ENCODE measurements around the gene TMEM255B.
"Not testable (repeated sequence)": the region's sequence is repeated elsewhere in the genome, so short reads cannot be mapped to it uniquely, and the experiment has no call there.

The TMEM255B gene

DNA sequence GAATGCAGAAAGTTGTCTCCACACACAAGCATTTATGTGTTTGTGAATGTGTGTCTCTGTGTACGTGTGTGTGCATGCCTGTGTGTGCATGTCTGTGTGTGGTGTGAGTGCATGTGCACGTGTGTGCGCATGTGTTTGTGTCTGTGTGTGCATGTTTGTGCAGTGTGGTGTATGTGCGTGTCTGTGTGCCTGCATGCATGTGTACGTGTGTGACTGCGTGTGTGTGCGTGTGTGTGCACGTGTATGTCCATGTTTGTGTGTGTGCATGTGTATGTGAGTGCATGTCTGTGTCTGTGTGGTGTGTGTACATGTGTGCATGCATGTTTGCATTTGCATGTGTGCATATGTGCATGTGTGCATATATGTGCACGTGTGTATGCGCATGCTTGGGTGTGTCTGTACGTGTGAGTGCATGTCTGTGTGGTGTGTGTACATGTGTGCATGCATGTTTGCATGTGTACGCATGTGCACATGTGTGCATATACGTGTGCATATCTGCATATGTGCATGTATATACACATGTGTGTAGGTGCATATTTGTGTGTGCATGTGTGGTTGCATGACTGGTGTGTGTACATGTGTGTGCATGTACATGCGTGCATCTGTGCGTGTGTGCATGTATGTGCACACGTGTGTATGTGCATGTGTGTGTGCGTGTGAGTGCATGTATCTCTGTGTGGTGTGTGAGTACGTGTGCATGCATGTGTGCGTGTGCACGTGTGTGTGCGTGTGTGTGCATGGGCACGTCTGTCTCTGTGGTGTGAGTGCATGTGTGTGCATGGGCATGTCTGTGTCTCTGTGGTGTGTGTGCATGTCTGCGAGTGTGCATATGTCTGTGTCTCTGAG lies 8.2 kb upstream of the TMEM255B start:
- DNase-seq: no peak

DNA sequence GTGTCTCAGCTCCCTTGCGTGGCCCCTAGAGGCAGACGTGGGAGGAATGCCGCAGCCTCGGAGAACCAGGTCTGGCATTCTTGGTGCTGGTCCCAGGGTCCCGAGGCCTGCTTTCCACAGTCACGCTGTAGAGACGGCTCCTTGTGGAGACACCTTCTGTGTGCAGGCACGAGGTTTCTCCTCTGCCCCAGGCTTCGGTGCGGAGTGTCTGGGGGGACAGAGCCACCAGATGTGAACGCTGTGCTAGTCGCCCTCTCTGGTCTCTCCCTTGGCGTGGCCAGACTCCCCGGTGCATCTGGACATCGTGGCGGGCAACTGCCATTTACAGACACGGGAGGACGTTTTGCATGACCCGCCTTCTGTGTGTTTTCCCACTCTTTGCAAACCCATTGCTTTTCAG lies 7.5 kb upstream of the TMEM255B start:
- DNase-seq: no peak

DNA sequence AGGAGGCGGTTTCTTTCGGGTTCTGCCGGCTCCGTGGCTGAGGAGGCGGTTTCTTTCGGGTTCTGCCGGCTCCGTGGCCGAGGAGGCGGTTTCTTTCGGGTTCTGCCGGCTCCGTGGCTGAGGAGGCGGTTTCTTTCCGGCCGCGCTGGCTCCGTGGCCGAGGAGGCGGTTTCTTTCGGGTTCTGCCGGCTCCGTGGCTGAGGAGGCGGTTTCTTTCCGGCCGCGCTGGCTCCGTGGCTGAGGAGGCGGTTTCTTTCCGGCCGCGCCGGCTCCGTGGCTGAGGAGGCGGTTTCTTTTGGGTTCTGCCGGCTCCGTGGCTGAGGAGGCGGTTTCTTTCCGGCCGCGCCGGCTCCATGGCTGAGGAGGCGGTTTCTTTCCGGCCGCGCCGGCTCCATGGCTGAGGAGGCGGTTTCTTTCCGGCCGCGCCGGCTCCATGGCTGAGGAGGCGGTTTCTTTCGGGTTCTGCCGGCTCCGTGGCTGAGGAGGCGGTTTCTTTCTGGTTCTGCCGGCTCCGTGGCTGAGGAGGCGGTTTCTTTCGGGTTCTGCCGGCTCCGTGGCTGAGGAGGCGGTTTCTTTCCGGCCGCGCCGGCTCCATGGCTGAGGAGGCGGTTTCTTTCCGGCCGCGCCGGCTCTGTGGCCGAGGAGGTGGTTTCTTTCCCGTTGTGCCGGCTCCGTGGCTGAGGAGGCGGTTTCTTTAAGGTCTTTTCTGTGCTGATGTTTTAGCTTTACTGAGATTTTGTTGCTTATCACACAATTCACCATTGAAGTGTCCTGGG lies 6.6 kb upstream of the TMEM255B start:
- DNase-seq: not testable (repeated sequence)

DNA sequence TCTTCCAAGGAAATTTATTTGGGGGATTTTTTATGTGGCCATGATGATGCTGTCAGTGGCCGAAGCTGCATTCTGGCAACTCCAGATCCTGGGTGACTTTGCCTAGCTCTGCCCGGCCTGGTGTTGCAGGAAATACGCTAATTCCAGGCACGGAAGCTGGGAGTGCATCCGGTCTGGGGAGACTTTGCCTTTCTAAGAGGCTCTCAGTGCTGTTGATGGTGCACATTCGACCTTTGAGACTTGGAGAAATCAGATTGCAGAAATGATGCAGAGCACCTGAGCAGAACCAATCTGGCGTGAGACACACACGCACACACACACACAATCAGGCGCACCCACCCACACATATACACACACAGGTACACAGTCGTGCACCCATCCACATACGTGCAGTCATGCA lies 5.9 kb upstream of the TMEM255B start:
- DNase-seq: no peak

DNA sequence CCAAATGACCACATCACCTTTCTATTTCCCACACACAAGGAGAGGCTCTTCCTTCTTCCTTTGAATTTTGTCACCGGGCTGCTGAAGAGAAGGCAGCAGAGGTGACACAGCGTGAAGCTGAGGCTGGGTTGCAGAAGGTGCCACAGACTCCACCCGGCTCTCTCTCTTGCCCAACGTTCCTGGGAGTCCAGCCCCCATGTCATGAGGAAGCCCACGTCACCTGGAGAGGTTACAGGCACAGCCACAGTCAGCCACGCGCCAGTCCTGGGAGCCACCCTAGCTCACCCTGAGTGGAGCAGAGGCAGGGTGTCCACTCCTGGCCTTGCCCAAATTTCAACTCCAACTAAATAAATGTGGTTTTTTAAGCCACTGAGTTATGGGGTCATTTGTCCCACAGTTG lies 4.8 kb upstream of the TMEM255B start:
- DNase-seq: no peak

DNA sequence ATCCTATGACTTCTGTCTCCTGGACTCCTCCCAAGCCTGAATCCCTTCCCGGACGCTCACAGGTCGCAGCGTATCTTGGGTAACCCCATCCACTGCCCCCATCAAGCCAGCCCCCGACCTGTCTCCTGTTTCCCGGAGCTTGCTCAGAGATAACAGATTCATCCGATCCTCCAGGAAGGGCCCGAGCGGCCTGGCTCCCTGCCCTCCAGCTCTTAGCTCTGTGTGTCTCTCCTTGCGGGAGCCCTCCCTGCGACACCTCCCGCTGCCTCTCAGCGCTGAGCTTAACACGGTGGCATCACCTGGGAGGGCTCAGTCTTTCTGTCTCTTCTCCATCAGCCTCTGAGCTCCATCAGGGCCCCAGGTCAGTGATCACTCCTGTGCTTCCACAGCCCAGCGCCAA lies 4.3 kb upstream of the TMEM255B start:
- DNase-seq: no peak

DNA sequence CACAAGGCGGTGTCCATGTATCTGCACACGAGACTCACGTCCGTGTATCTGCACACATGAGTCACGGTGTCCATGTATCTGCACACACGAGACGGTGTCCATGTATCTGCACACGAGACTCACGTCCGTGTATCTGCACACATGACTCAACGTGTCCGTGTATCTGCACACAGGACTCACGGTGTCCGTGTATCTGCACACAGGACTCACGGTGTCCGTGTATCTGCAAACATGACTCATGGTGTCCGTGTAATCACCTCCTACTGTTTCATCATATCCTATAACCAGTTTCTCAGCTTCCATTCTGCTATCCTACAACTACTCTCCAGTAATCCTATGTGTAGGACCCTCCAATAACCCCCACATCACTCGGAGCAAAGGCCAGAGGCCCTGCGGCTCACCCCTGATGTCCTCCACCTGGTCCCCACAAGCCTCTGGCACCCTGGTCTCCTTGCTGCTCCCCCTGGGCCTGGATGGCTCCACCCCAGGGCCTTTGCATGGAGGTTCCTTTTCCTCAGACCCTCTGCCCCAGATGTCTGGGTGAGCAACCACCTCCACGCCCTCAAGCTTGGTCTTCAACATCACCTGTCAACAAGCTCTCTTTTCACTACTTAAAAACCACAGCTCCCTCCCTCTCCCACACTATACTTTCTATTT lies 2.5 kb upstream of the TMEM255B start:
- DNase-seq: no peak

DNA sequence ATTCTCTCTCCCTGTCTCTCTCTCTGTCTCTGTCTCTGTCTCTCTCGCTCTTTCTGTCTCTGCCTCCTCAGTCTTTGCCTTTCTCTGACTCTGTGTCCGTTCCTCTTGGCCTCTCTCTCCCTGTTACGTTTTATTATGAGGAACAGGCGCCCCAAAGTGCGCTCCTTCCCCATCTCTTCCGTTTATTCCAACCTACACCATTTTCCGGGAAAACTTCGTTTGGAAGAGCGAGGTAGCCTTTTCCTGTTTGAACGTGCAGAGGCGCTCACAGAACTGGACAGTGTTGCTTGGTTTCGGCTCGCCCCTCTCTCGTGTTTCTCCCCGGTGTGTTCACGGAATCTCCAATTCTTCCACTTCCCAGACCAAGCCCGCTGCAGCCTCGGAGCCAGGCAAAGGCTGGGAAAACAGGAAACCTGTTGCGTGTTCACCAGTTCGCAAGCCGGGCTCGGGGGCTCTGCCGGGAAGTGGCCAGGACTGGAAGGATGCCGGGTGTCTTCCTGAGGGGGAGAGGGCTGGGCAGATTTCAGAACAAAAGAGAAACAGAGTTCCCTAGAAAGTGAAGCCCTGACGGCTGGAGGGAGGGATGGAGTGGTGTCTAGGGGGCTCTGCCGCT lies 605 bp downstream of the TMEM255B start:
- no peak for DNase-seq

DNA sequence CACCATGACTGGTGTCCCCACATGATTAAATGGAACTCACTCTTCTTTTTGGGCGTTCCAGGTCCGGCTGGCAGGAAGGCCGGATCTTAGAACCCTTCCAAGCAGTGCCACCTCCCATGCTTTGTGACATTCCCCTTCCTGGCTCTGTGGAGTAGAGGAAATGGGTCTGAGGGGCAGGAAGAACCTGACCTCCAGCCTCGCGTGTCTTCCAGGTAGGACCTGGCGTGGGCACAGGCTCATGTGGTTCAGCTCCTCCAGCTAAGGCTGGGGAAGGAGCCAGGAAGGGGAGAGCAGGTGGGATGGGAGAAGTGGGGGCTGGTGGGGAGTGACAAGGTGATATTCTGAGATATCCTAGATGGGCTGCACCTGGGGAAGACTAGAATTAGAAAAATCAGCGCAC lies 2.1 kb downstream of the TMEM255B start:
- DNase-seq: no peak

DNA sequence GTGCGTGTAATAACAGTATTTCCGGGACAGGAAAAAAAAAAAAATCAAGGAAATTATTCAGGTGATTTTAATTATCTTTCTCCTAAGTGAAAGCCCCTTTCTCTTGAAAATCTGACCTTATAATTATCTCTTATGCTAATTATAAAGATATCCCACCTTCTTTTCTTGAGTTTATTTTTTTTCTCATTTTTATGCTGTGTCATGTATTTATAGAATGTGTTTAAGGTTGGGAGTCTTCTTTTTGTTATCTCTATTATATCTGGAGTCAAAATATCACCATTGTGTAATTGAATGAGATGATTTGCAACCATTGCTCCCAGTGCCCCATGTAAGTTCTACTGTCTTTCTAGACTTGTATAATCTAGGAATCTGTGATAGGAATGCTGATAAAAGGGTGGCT lies 3.0 kb downstream of the TMEM255B start:
- no peak for DNase-seq

DNA sequence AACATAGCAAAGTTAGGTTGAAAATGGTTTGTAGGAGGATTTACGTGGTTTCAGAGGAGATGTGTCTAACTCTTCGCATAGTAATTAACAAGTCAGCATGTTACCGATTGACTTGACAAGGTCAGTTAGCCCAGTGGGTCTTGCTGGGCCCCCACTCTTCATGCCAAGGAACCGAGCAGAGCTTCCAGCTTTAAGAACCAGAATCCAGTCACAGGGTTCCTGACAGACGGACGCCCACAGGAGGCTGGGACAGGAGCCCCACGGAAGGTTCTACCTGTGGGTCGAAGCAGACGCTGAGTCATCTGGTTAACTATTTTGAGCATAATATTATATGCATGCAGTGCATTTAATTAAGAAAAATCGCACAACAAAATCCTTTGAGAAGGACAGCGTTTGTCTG lies 3.5 kb downstream of the TMEM255B start:
- no peak for DNase-seq

DNA sequence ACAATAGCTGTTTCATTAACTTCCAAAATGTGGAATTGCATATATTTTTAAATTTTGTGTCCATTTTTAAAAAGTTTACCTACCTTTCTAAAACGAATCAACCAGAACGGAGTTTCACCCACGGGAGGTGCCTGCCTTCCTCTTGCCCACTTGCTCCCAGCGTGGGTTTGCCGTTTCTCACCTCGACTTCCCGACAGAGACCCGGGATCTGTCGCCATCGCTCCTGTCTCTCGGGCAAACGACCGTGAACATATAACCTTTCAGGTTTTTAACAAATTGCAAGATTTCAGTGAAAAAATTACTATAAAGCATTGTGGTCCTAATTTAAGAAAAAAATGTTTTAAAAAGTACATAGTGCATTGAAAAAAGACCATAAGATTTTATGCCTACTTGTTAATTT lies 4.2 kb downstream of the TMEM255B start:
- DNase-seq: no peak

DNA sequence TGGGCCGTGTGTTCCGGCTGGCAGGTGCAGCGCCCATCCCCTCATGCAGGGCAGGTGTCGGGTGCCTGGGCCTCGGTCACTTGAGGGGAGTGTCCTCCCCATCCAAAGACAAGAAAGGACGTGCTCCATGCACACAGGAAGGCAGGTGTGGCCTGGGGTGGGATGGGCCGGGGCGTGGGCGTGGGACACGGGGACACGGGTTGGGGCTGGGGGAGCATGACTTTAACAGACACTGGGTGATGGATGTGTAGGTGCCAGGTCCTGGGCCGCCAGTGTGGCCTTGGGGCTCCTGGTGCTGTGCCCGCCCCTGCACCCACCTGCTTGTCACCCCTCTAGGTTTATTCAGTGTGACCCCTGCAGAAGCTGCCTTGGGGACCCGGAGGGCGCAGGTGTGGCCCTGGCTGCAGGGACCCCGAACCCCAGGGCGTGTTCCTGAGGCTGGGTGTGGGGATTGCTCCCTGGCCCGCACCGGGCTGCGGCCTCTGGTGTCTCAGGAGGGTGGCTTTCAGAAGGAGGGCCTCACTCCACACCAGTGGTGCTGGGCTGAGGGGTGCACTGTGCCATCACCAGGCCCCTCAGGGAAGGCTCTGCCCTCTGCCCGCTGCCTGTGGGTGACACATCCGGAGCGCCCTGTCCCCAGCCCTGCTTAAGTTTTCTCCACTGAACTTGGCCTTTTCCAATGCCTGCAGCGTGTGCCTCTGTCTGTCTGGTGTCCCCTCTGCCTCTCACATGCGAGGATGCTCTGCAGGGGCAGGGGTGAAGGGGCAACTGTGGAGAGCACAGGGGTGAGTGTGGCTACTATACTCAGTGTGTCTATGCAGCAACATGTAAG lies 5.2 kb downstream of the TMEM255B start:
- no peak for DNase-seq

DNA sequence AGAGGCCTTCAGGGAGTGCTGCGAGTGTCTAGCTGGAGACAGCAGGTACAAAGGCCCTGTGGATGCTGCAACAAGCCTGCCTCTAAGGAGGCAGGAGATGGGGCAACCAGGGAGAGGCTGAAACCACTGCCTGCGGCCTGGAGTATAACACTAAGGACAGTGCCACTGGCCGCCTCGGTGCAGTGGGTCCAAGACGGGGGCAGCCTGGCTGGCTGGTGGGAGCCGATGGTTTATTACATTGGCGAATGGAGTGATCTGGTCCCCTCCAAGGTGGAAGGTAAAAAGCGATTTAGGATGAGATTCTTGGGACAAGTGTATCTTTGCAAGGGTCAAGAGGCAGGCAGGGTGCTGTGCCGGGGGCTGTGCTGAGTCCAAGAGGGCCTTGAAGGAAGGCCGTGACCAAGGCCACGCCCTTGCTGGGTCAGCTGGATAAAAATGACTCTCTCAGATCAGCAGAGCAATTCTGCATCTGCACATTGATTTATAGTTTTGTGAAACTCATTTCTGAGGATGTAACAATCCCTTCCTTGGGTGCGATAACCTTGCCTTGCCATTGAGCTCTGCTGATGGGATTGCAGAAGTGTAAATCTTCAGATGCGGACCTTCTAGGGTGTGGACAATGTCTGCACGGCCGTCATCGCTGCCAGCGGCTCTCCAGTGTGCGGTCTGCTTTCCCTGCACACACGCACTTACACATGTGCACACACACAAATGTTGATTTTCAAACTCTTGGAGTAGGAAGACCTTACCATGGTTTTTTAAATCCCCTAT lies 6.0 kb downstream of the TMEM255B start:
- DNase-seq: no peak

DNA sequence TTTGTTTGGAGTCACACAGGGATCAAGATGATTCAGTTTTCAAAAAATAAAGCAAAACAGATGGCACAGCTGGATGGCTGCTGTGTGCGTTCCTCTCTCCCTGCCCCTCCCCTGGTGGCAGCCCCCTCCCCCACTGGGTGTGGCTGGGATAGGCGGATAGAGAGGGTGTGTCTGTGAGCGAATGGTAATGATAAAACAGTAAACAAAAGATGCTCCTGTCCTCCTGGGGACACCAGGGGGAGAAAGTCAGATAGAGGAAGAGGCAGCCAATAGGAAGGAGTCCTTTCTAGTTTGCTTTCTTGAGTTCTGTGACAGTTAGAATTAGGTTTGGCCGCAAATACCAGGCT lies 6.5 kb downstream of the TMEM255B start:
- no peak for DNase-seq

DNA sequence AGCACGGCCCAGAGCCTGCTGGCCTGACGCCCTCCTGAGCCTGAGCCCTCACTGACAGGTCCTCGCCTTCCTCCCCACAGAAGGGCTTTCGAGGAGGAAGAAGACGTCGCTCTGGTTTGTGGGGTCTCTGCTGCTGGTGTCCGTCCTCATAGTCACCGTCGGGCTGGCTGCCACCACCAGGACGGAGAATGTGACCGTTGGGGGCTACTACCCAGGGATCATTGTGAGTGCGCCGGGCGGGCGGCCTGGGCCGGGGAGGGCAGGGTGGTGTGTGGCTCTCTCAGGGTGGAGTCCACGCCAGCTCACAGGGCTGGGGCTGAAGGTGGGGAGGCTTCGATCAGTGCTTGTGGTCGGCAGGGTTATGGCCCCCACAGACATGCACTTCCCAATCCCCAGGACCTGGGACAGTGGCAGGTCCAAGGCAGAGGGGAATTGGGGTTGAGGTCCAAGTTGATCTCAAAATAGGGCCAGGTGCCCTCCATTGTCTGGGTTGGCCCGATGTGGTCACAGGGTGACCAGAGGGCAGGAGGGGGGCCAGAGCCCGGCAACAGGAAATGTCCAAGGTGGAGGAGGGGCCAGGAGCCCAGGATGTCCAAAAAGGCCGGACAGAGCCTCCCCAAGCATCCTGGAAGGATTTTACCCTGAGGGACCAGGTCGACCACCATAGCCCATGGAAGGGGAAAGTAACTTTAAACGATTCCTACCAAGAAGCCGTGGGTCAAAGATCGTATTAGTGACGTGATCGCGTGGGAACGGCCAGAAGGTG lies 7.2 kb downstream of the TMEM255B start:
- no peak for DNase-seq

DNA sequence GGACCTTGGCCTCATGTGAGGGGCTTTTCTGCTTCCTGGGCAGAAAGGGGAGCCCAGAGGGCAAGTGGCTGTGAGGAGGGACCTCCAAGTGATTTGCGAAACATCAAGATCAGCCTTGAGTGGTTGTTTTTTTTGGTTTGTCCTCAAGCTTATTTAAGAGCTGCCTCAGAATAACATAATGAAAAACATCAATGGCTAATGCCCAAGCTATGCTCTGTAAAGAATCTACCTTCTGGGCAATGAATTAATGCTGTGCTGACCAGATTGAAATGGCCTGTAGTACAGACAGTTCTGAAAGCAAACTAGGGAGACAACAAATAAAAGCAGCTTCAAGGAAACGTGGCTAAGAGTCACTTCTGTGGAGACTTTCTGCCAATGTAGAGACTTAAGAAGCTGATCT lies 8.3 kb downstream of the TMEM255B start:
- no peak for DNase-seq

DNA sequence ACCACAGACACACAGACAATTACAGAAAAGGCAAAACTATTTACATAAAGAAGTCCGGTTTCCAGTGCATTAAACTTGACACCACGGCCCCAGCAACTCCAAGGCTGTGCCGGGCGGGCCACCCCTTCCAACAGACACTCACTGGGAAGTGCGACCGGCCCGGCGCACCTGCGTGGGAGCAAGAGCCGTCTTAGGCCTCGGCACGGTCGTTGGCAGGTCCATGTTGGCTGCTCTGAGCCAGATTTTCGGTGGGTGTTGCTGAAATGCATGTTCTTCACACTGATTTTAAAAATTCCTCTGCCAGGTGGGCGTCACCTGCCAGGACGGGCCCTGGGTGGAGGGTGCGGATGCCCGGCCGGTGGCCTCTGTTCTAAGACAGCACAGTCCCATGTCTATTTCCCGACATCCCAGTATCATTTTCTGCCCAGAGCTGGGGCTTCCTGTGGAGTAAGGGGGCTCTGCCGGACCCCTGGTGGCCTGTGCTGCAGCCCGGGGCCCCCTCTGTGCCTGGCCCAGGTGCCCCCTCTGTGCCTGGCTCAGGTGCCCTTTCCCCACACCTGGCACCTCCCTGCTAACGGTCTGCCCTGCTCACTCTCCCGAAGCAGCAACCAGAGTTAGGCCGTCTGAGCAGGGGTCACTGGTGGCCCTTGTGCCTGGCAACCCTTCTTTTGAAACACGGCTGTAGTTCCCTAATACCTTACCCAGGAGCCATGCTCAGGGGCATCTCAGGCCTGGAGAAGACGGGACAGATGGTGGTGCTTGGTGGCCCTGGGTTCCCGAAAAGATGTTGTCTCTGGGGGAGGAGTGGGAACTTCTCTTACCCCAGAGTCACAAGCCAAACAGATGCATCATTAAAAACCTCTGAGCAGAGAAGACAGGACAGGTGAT lies 9.2 kb downstream of the TMEM255B start:
- no peak for DNase-seq

DNA sequence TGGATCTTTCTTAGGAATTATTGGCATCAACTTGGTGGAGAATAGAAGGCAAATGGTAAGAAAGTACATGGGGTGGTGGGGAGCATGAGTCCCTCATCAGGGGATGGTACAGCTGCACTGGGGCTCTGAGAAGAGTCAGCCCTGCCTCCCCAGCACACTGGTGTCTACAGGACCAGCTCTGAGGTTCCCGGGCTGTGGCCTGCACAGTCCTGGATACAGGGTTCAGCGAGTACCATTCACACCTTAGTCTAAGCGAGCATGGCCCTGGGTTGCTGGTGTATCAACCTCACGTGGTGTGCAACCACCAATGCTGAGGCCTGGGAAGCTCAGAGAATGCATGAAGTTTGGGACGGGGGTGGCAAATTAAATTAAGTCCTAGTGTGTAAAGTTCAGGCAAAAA lies 10.1 kb downstream of the TMEM255B start:
- DNase-seq: no peak

DNA sequence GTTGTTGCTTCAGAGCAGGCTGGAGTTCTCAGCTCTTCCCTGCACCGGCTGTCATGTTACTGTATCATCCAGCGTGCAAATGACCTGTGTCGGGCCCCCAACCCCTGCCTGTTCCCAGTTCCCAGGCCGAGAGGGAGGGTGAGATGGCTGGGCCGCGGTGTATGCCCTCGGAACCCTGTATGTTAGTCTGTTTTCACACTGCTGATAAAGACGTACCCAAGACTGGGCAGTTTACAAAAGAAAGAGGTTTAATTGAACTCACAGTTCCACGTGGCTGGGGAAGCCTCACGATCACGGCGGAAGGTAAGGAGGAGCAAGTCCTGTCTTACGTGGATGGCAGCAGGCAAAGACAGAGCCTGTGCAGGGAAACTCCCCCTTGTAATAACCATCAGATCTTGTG lies 10.9 kb downstream of the TMEM255B start:
- DNase-seq: no peak
